PC-9 (cell line): ENCODE data around the gene EDAR. TPM values are rescaled to one million over a fixed set of nuclear protein-coding genes. Genes with fewer than 3 reads are reported as not detected.

Experiments
- BruUV-seq: library from RNA; stranded (reverse); fragments of 400-500 nt; replicated peaks from 2 replicates; lab custom pipeline; 2021; lab: Mats Ljungman, UMichigan
- CTCF ChIA-PET: fragments of 300-600 bp; sonication (Branson Sonifier 250); formaldehyde crosslinking; loops from one replicate; lab custom pipeline; 2022; ENCODE audit warnings: antibody characterized with exemption; lab: Charles Lee
- POLR2A ChIA-PET: fragments of 300-600 bp; sonication (Branson Sonifier 250); formaldehyde crosslinking; loops from one replicate; lab custom pipeline; 2022; ENCODE audit warnings: antibody characterized with exemption; ENCODE audit not compliant: unreplicated experiment; lab: Charles Lee
- DNase-seq, 2 experiments: peaks; one replicate each; pipeline versions ENCODE4 v3.0.0 to v3.0.0-alpha.2; 2015 to 2022; ENCODE audit warnings: mixed read lengths in 1 of 2
- H2AFZ ChIP-seq: fragments of 200-600 bp; sonication (generic); 2 replicates; pipeline ENCODE4 v1.8.1; 2017; ENCODE audit warnings: antibody characterized with exemption
- H3F3A ChIP-seq: fragments of 200-600 bp; sonication (generic); 2 replicates; pipeline ENCODE4 v1.8.1; 2017; ENCODE audit warnings: antibody characterized with exemption, mild to moderate bottlenecking, low read depth; ENCODE audit not compliant: insufficient read depth
- H3K27ac ChIP-seq: fragments of 200-600 bp; sonication (generic); 2 replicates; pipeline ENCODE4 v1.6.1; 2016; ENCODE audit warnings: mixed run types
- H3K27me3 ChIP-seq: fragments of 200-600 bp; sonication (generic); 2 replicates; pipeline ENCODE4 v1.6.1; 2016; ENCODE audit warnings: low read depth, mixed run types; ENCODE audit not compliant: insufficient read depth
- H3K36me3 ChIP-seq: fragments of 200-600 bp; sonication (generic); 2 replicates; pipeline ENCODE4 v1.6.1; 2016; ENCODE audit warnings: low read depth, mixed run types
- H3K4me1 ChIP-seq: fragments of 200-600 bp; sonication (generic); replicated peaks from 2 replicates; pipeline ENCODE4 v1.6.1; 2016; ENCODE audit warnings: mixed run types; ENCODE audit not compliant: insufficient read depth
- H3K4me2 ChIP-seq: fragments of 200-600 bp; sonication (generic); 2 replicates; pipeline ENCODE4 v1.6.1; 2017; ENCODE audit warnings: mixed run types
- H3K4me3 ChIP-seq: fragments of 200-600 bp; sonication (generic); 2 replicates; pipeline ENCODE4 v1.6.1; 2016; ENCODE audit warnings: mixed run types
- H3K79me2 ChIP-seq: fragments of 200-600 bp; sonication (generic); 2 replicates; pipeline ENCODE4 v1.6.1; 2017; ENCODE audit warnings: low read depth, mixed run types
- H3K9me2 ChIP-seq: fragments of 200-600 bp; sonication (generic); 2 replicates; pipeline ENCODE4 v1.8.1; 2017; ENCODE audit warnings: mild to moderate bottlenecking; ENCODE audit not compliant: insufficient read depth
- H3K9me3 ChIP-seq: fragments of 200-600 bp; sonication (generic); 2 replicates; pipeline ENCODE4 v1.8.1; 2016; ENCODE audit warnings: low read depth; ENCODE audit not compliant: insufficient read depth
- H4K20me1 ChIP-seq: fragments of 200-600 bp; sonication (generic); 2 replicates; pipeline ENCODE4 v1.8.1; 2017; ENCODE audit not compliant: insufficient read depth
- CTCF ChIP-seq: fragments of 200-600 bp; sonication (generic); conservative IDR thresholded peaks from 2 replicates; pipeline ENCODE4 v1.6.1; 2017; ENCODE audit warnings: mixed run types, antibody characterized with exemption, mild to moderate bottlenecking, moderate library complexity
- EZH2 ChIP-seq: fragments of 200-600 bp; sonication (generic); IDR thresholded peaks from 2 replicates; pipeline ENCODE4 v1.8.0; 2017; ENCODE audit warnings: antibody characterized with exemption, low read depth
- intact Hi-C: fragments of 100-400 bp; cut with micrococcal nuclease; formaldehyde crosslinking; loops from one replicate; pipeline ENCODE4 v1.10.0; 2022; ENCODE audit not compliant: unreplicated experiment
- total RNA-seq: library from RNA; stranded (reverse); gene quantifications from 2 replicates; pipeline ENCODE4 v1.2.3, GENCODE V29; 2021

EDAR gene
- total RNA-seq, 1 experiment from 2014 or later = not detected

- peaks cover 5% of the 10 kb centered on the region; the same call in 1 of the 2 replicates for H3K4me1 ChIP-seq
- CTCF ChIA-PET = no interaction called here
- POLR2A ChIA-PET = no interaction called here
- H2AFZ ChIP-seq = no peak overlapping the region
- TF ChIP-seq CTCF (no peak), EZH2 (no peak)
- 0 out of 2 replicates have a peak, but pooled peaks cover 3% of the 10 kb centered on the region for H3K9me3 ChIP-seq
- H3K9me2 ChIP-seq = no peaks in the 10 kb centered on the region
- no peak overlapping the region for H3K4me3 ChIP-seq
- H3K4me2 ChIP-seq = no peak overlapping the region
- DNase-seq = no peak
- H3K27ac ChIP-seq = no peak overlapping the region
- H3K36me3 ChIP-seq = no peaks in the 10 kb centered on the region
- BruUV-seq = no TSS peak
- no peaks in the 10 kb centered on the region for H3K27me3 ChIP-seq
- no peaks in the 10 kb centered on the region for H3F3A ChIP-seq
- intact Hi-C loops = no loop called here
- no peaks in the 10 kb centered on the region for H4K20me1 ChIP-seq
- H3K79me2 ChIP-seq = no peaks in the 10 kb centered on the region
These were observed 92.3 kb downstream of the EDAR start for GRCh38 chr2:108896741-108897140.

GRCh38 chr2:108895188-108895587, 93.8 kb downstream of the EDAR start:
- Histone ChIP-seq H3K27ac (no peak overlapping the region), H3K4me2 (no peak overlapping the region), H4K20me1 (no peaks in the 10 kb centered on the region), H3K27me3 (no peaks in the 10 kb centered on the region), H3K9me2 (no peaks in the 10 kb centered on the region), H3K4me3 (no peak overlapping the region), H2AFZ (no peak overlapping the region), H3K4me1 (peaks cover 5% of the 10 kb centered on the region; the same call in 1 of the 2 replicates), H3K36me3 (no peaks in the 10 kb centered on the region), H3K9me3 (peaks cover 5% of the 10 kb centered on the region; the same call in 1 of the 2 replicates), H3F3A (no peaks in the 10 kb centered on the region), H3K79me2 (no peaks in the 10 kb centered on the region)
- no peak for DNase-seq
- intact Hi-C loops = no loop called here
- POLR2A ChIA-PET = no interaction called here
- BruUV-seq = no TSS peak
- CTCF ChIA-PET = no interaction called here
- TF ChIP-seq EZH2 (no peak), CTCF (no peak)

GRCh38 chr2:108894766-108895165, 94.3 kb downstream of the EDAR start:
- POLR2A ChIA-PET = no interaction called here
- Histone ChIP-seq H3K36me3 (0 out of 2 replicates have a peak, but pooled peaks cover under 1% of the 10 kb centered on the region), H3K79me2 (no peaks in the 10 kb centered on the region), H4K20me1 (no peaks in the 10 kb centered on the region), H3K4me2 (no peak overlapping the region), H3K27me3 (no peaks in the 10 kb centered on the region), H2AFZ (no peak overlapping the region), H3F3A (no peaks in the 10 kb centered on the region), H3K4me1 (peaks cover 5% of the 10 kb centered on the region; the same call in 1 of the 2 replicates), H3K9me2 (no peaks in the 10 kb centered on the region), H3K4me3 (no peak overlapping the region), H3K9me3 (peaks cover 6% of the 10 kb centered on the region; the same call in 1 of the 2 replicates), H3K27ac (no peak overlapping the region)
- TF ChIP-seq EZH2 (no peak), CTCF (no peak)
- CTCF ChIA-PET = no interaction called here
- BruUV-seq = no TSS peak
- intact Hi-C loops = no loop called here
- DNase-seq = no peak
